Measurements from ENCODE around the gene STX18.

- TF ChIP-seq CTCF (IDR thresholded peaks at IDR 0.05) (peak; percentile 14 to 66), POLR2AphosphoS5 (IDR thresholded peaks at IDR 0.05) (peak in 1 of 3 donors; percentile 49)
Observed at GRCh38 chr4:4575284-4576211, 33.7 kb upstream of the STX18 start.

Measured in suprapubic skin (tissue), 3 donors.